HepG2 (cell line): ENCODE measurements around the gene HECTD1. TPM values are rescaled to one million over a fixed set of nuclear protein-coding genes. Genes with fewer than 3 reads are reported as not detected.

Source experiments
- CREB1 ChIP-seq, 2 experiments: fragments of 450-650 bp in 1 of 2; IDR thresholded peaks; 2 replicates each; pipeline ENCODE4 v1.6.1; 2016 to 2017; ENCODE audit warnings: control low read depth in 1 of 2, mild to moderate bottlenecking in 1 of 2, missing compliant biosample characterization in 1 of 2, missing genetic modification characterization in 1 of 2
- ELF3 ChIP-seq: IDR thresholded peaks from 2 replicates; pipeline ENCODE4 v1.6.1; 2016; ENCODE audit warnings: missing genetic modification reagents, missing compliant biosample characterization
- ERF ChIP-seq: IDR thresholded peaks from 2 replicates; pipeline ENCODE4 v1.6.1; 2018; ENCODE audit warnings: missing biosample characterization, missing genetic modification reagents
- FOXA3 ChIP-seq: IDR thresholded peaks from 2 replicates; pipeline ENCODE4 v1.6.1; 2016; ENCODE audit warnings: missing genetic modification reagents, missing compliant biosample characterization
- FOXJ3 ChIP-seq: sonication (generic); formaldehyde crosslinking; IDR thresholded peaks from 2 replicates; pipeline ENCODE4 v1.4.0; 2020; ENCODE audit warnings: missing genetic modification reagents, mild to moderate bottlenecking, borderline replicate concordance
- GLI4 ChIP-seq: sonication (generic); formaldehyde crosslinking; IDR thresholded peaks from 2 replicates; pipeline ENCODE4 v1.5.1; 2020; ENCODE audit warnings: missing genetic modification reagents, mild to moderate bottlenecking, moderate library complexity, borderline replicate concordance
- HOXD1 ChIP-seq: sonication (generic); formaldehyde crosslinking; IDR thresholded peaks from 2 replicates; pipeline ENCODE4 v1.5.0; 2020; ENCODE audit warnings: missing genetic modification reagents
- IRF2 ChIP-seq: IDR thresholded peaks from 2 replicates; pipeline ENCODE4 v1.6.1; 2018; ENCODE audit warnings: missing genetic modification reagents, missing compliant biosample characterization
- JDP2 ChIP-seq: sonication (generic); formaldehyde crosslinking; IDR thresholded peaks from 2 replicates; pipeline ENCODE4 v1.8.1; 2022; ENCODE audit warnings: missing genetic modification reagents, borderline replicate concordance
- KDM2A ChIP-seq: sonication (generic); formaldehyde crosslinking; IDR thresholded peaks from 2 replicates; pipeline ENCODE4 v1.4.0; 2020; ENCODE audit warnings: low read depth, missing genetic modification reagents, borderline replicate concordance
- NAIF1 ChIP-seq: sonication (generic); formaldehyde crosslinking; IDR thresholded peaks from 2 replicates; pipeline ENCODE4 v1.5.0; 2020; ENCODE audit warnings: mild to moderate bottlenecking, missing genetic modification reagents, borderline replicate concordance
- NFYC ChIP-seq: IDR thresholded peaks from 2 replicates; pipeline ENCODE4 v1.6.1; 2016; ENCODE audit warnings: missing genetic modification reagents, missing compliant biosample characterization
- ONECUT2 ChIP-seq: sonication (generic); formaldehyde crosslinking; IDR thresholded peaks from 2 replicates; pipeline ENCODE4 v1.4.0; 2020; ENCODE audit warnings: missing genetic modification reagents
- RBAK ChIP-seq: sonication (generic); formaldehyde crosslinking; IDR thresholded peaks from 2 replicates; pipeline ENCODE4 v1.5.1; 2020; ENCODE audit warnings: mild to moderate bottlenecking, missing genetic modification reagents
- SSRP1 ChIP-seq: IDR thresholded peaks from 2 replicates; pipeline ENCODE4 v1.6.1; 2016; ENCODE audit warnings: control low read depth
- ZBTB2 ChIP-seq: sonication (generic); formaldehyde crosslinking; IDR thresholded peaks from 2 replicates; pipeline ENCODE4 v1.8.0; 2022; ENCODE audit warnings: low read depth, missing genetic modification reagents
- ZKSCAN8 ChIP-seq: IDR thresholded peaks from 2 replicates; pipeline ENCODE4 v1.6.1; 2016; ENCODE audit warnings: borderline replicate concordance, missing genetic modification reagents, missing compliant biosample characterization
- ZMYM4 ChIP-seq: sonication (generic); formaldehyde crosslinking; IDR thresholded peaks from 2 replicates; pipeline ENCODE4 v1.8.1; 2023; ENCODE audit warnings: mild to moderate bottlenecking, missing genetic modification reagents
- ZNF329 ChIP-seq: sonication (generic); formaldehyde crosslinking; IDR thresholded peaks from 2 replicates; pipeline ENCODE4 v1.9.0; 2021; ENCODE audit warnings: low read depth, mild to moderate bottlenecking, missing genetic modification reagents
- ZNF337 ChIP-seq: sonication (generic); formaldehyde crosslinking; IDR thresholded peaks from 2 replicates; pipeline ENCODE4 v1.5.1; 2020; ENCODE audit warnings: missing genetic modification reagents, low read depth, mild to moderate bottlenecking, borderline replicate concordance
- ZNF460 ChIP-seq: sonication (generic); formaldehyde crosslinking; IDR thresholded peaks from 2 replicates; pipeline ENCODE4 v1.5.1; 2020; ENCODE audit warnings: missing genetic modification reagents, mild to moderate bottlenecking, borderline replicate concordance
- ZNF567 ChIP-seq: sonication (generic); formaldehyde crosslinking; IDR thresholded peaks from 2 replicates; pipeline ENCODE4 v1.8.1; 2023; ENCODE audit warnings: mild to moderate bottlenecking, missing genetic modification reagents, borderline replicate concordance
- polyA plus RNA-seq, 8 experiments: library from polyadenylated mRNA; depleted of rRNA in 3 of 8; stranded (reverse) in 7 of 8; unstranded in 1 of 8; fragments of >200 nt; fragmentation: Illumina TruSeq in 4 of 8; extraction: Trizol in 4 of 8; gene quantifications; 2 replicates each; pipeline versions ENCODE4 v1.2.1 to v1.2.3, GENCODE V29; 2011 to 2016; ENCODE audit warnings: low read depth in 4 of 8, missing spikeins in 1 of 8, mixed read lengths in 1 of 8; ENCODE audit not compliant: insufficient read depth in 1 of 8
- total RNA-seq, 5 experiments: library from RNA; depleted of rRNA; stranded (reverse); fragments of >200 nt; fragmentation: Illumina TruSeq; extraction: Trizol; gene quantifications; 2 replicates each; pipeline ENCODE4 v1.2.3, GENCODE V29; 2016; ENCODE audit warnings: low read depth in 1 of 5
- TF ChIP-seq, protein P1 (sequence below): sonication (generic); formaldehyde crosslinking; IDR thresholded peaks from 2 replicates; pipeline ENCODE4 v1.8.0; 2022; ENCODE audit warnings: missing genetic modification reagents, mild to moderate bottlenecking, borderline replicate concordance
- TF ChIP-seq, protein P2 (sequence below): sonication (generic); formaldehyde crosslinking; IDR thresholded peaks from 2 replicates; pipeline ENCODE4 v1.5.0; 2020; ENCODE audit warnings: missing genetic modification reagents

HECTD1 gene
- total and polyA plus RNA-seq, 2 of the 13 experiments (the other 11 are each of a cell fraction or from before 2014, with no cell fraction given) = 312 to 560 TPM

- TF ChIP-seq ZNF460 (CRISPR knock-in tag) (peak; percentile 89; the same call in 1 of the 2 replicates), IRF2 (CRISPR knock-in tag) (peak; percentile 100), ZNF567 (CRISPR knock-in tag) (peak; percentile 99), ONECUT2 (peak; percentile 93), ZNF329 (peak; percentile 92; the same call in 1 of the 2 replicates), ZKSCAN8 (CRISPR knock-in tag) (peak; percentile 100), HOXD1 (CRISPR knock-in tag) (peak; percentile 99), RBAK (CRISPR knock-in tag) (peak; percentile 94), ZMYM4 (CRISPR knock-in tag) (peak; percentile 100), ERF (CRISPR knock-in tag) (peak; percentile 100), NAIF1 (CRISPR knock-in tag) (peak; percentile 96), GLI4 (CRISPR knock-in tag) (no peak), NFYC (CRISPR knock-in tag) (peak; percentile 90), FOXA3 (peak; percentile 100), ELF3 (CRISPR knock-in tag) (peak; percentile 100), ZNF337 (CRISPR knock-in tag) (peak; percentile 100), SSRP1 (peak; percentile 100), FOXJ3 (CRISPR knock-in tag) (peak; percentile 100), ZBTB2 (peak; percentile 94), CREB1 (IDR thresholded peaks at IDR 0.05) (peak; percentile 92), CREB1 (CRISPR knock-in tag; IDR thresholded peaks at IDR 0.05) (peak; percentile 96; the same call in 1 of the 2 replicates), JDP2 (CRISPR knock-in tag) (peak; percentile 98), KDM2A (CRISPR knock-in tag) (peak; percentile 96)
- TF ChIP-seq, protein P1, sequence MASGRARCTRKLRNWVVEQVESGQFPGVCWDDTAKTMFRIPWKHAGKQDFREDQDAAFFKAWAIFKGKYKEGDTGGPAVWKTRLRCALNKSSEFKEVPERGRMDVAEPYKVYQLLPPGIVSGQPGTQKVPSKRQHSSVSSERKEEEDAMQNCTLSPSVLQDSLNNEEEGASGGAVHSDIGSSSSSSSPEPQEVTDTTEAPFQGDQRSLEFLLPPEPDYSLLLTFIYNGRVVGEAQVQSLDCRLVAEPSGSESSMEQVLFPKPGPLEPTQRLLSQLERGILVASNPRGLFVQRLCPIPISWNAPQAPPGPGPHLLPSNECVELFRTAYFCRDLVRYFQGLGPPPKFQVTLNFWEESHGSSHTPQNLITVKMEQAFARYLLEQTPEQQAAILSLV = peak; percentile 98
- TF ChIP-seq, protein P2, sequence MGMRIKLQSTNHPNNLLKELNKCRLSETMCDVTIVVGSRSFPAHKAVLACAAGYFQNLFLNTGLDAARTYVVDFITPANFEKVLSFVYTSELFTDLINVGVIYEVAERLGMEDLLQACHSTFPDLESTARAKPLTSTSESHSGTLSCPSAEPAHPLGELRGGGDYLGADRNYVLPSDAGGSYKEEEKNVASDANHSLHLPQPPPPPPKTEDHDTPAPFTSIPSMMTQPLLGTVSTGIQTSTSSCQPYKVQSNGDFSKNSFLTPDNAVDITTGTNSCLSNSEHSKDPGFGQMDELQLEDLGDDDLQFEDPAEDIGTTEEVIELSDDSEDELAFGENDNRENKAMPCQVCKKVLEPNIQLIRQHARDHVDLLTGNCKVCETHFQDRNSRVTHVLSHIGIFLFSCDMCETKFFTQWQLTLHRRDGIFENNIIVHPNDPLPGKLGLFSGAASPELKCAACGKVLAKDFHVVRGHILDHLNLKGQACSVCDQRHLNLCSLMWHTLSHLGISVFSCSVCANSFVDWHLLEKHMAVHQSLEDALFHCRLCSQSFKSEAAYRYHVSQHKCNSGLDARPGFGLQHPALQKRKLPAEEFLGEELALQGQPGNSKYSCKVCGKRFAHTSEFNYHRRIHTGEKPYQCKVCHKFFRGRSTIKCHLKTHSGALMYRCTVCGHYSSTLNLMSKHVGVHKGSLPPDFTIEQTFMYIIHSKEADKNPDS = peak; percentile 100
Measured at GRCh38 chr14:31229638-31230572, 22.3 kb upstream of the HECTD1 start (continued).
